IMR-90 (cell line): Measurements from ENCODE around the gene ATP6V1A.

ENCODE experiments used
- TF ChIP-seq, protein P1 (sequence below): conservative IDR thresholded peaks from 2 replicates; pipeline ENCODE4 v1.5.1; 2012; ENCODE audit warnings: mild to moderate bottlenecking, low read depth, low read length, improper control_type of control experiment
- TF ChIP-seq, protein P2 (sequence below): fragments of 150-350 bp; IDR thresholded peaks from 2 replicates; pipeline ENCODE4 v1.6.1; 2017; ENCODE audit warnings: mild to moderate bottlenecking, antibody characterized with exemption, low read length, low read depth

GRCh38 chr3:113698213-113698742 is 48.6 kb upstream of the ATP6V1A start:
- TF ChIP-seq, protein P1, sequence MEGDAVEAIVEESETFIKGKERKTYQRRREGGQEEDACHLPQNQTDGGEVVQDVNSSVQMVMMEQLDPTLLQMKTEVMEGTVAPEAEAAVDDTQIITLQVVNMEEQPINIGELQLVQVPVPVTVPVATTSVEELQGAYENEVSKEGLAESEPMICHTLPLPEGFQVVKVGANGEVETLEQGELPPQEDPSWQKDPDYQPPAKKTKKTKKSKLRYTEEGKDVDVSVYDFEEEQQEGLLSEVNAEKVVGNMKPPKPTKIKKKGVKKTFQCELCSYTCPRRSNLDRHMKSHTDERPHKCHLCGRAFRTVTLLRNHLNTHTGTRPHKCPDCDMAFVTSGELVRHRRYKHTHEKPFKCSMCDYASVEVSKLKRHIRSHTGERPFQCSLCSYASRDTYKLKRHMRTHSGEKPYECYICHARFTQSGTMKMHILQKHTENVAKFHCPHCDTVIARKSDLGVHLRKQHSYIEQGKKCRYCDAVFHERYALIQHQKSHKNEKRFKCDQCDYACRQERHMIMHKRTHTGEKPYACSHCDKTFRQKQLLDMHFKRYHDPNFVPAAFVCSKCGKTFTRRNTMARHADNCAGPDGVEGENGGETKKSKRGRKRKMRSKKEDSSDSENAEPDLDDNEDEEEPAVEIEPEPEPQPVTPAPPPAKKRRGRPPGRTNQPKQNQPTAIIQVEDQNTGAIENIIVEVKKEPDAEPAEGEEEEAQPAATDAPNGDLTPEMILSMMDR, result no peak
- TF ChIP-seq, protein P2, sequence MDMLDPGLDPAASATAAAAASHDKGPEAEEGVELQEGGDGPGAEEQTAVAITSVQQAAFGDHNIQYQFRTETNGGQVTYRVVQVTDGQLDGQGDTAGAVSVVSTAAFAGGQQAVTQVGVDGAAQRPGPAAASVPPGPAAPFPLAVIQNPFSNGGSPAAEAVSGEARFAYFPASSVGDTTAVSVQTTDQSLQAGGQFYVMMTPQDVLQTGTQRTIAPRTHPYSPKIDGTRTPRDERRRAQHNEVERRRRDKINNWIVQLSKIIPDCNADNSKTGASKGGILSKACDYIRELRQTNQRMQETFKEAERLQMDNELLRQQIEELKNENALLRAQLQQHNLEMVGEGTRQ, result no peak
